Right cardiac atrium (tissue), 5 donors: ENCODE data around the gene ZNF213. TPM values are rescaled to one million over a fixed set of nuclear protein-coding genes. Genes with fewer than 3 reads are reported as not detected.

ENCODE experiments used
- ATAC-seq, 2 donors: fragments of 200-7000 bp; cut with Tn5 transposase; one replicate each; pipeline versions ENCODE4 v1.8.0 to v1.9.1; 2020; ENCODE audit warnings: moderate library complexity in 2 of 2, mild to moderate bottlenecking in 1 of 2
- DNase-seq, 3 donors: peaks; one replicate each; pipeline ENCODE4 v3.0.0-alpha.2; 2020
- H3K27ac ChIP-seq: one replicate; pipeline ENCODE4 v1.5.1; 2013; ENCODE audit warnings: mild to moderate bottlenecking, low read length, control low read depth, moderate library complexity
- H3K27me3 ChIP-seq: one replicate; pipeline ENCODE4 v1.6.1; 2013; ENCODE audit not compliant: control insufficient read depth, insufficient read depth
- H3K4me1 ChIP-seq: one replicate; pipeline ENCODE4 v1.6.1; 2013; ENCODE audit warnings: low read length; ENCODE audit not compliant: control insufficient read depth, insufficient read depth
- H3K4me3 ChIP-seq: one replicate; pipeline ENCODE4 v1.5.1; 2013; ENCODE audit warnings: low read length, control low read depth
- H3K9me3 ChIP-seq: one replicate; pipeline ENCODE4 v1.6.1; 2013; ENCODE audit warnings: low read length; ENCODE audit not compliant: control insufficient read depth
- WGBS: extraction: QIAGEN DNeasy Blood & Tissue Kit; methylation state at CpG from one replicate; pipeline ENCODE4 v1.1.7; 2013; 5-methylcytosine and 5-hydroxymethylcytosine counted together
- intact Hi-C, 4 donors: fragments of 100-400 bp; cut with DNase I; formaldehyde crosslinking; loops; one replicate each; pipeline versions ENCODE4 v1.11.0 to v1.14.0; 2022 to 2023
- polyA plus RNA-seq: library from polyadenylated mRNA; stranded (reverse); fragments of 200-250 nt; gene quantifications from one replicate; pipeline ENCODE4 v1.2.3, GENCODE V29; 2013
- total RNA-seq, 4 donors: library from RNA; stranded (reverse); fragmentation: NEBNext Ultra II Directional; extraction: Animal tissue kit (Norgen Biotek cat#: 25700); gene quantifications; one replicate each; pipeline ENCODE4 v1.2.1, GENCODE V29; 2021
- donor health status: healthy with polysubstance abuse.
- donor health status: DM: no; HTN: yes; CAD: no.
- donor health status: DM: no; HTN: no; CAD: no.
- donor health status: DM: no; HTN: yes; CAD: no; lungs with severe emphysema.
- donor health status: DM: yes; HTN: yes; CAD: no.

The ZNF213 gene
- total and polyA plus RNA-seq, 5 donors = 6.2 to 8.7 (median 7.2) TPM

DNA sequence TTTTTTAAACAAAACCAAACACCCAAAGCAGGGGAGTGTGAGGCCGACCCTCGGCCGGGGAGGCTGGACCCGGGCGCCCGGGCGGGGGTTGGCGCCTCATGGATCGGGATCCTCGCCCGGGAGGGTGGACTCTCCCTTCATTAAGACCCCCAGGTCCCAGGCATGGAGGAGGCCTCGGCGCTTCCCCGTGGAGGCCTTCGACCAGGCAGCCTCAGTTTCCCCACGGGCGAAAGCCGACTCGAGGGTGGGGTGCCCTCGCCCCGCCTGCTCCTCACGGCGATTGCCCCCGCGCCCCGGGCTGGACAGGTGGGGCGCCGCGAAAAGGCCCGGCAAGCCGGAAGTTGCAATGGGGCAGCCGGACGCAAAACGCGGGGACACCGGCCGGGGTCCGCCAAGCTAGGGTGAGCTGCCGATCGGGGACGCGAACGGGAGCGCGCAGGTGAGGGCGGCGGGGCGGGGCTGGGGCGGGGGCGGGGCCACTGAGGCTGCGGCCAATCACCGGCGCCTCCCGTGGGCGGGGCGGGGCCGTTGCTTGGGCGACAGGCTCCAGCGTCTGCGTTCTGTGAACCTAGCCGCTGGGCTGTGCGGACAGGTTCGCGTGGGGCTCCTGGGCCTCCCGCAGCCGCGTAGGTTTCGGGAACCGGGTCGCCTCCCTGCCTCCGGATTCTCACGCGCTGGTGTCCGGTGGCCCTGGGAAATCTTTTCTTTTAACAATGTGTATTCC, 28.5 kb upstream of the ZNF213 start:
- intact Hi-C loops = loop anchor here in 1 of 4 donors (5.0 kb wide), 1 partner anchor 49 kb away; no protein-coding TSS in a partner anchor
- 2% methylated on average over 72 of the region's 74 CpGs for WGBS
- Histone ChIP-seq H3K4me1 (peaks cover under 1% of the 10 kb centered on the region), H3K27me3 (no peaks in the 10 kb centered on the region), H3K9me3 (no peaks in the 10 kb centered on the region), H3K4me3 (peak overlapping the region; percentile 70), H3K27ac (peak overlapping the region; percentile 87)
- ATAC-seq (peak; percentile 97), DNase-seq (peak; percentile 91 to 97 (median 96))

DNA sequence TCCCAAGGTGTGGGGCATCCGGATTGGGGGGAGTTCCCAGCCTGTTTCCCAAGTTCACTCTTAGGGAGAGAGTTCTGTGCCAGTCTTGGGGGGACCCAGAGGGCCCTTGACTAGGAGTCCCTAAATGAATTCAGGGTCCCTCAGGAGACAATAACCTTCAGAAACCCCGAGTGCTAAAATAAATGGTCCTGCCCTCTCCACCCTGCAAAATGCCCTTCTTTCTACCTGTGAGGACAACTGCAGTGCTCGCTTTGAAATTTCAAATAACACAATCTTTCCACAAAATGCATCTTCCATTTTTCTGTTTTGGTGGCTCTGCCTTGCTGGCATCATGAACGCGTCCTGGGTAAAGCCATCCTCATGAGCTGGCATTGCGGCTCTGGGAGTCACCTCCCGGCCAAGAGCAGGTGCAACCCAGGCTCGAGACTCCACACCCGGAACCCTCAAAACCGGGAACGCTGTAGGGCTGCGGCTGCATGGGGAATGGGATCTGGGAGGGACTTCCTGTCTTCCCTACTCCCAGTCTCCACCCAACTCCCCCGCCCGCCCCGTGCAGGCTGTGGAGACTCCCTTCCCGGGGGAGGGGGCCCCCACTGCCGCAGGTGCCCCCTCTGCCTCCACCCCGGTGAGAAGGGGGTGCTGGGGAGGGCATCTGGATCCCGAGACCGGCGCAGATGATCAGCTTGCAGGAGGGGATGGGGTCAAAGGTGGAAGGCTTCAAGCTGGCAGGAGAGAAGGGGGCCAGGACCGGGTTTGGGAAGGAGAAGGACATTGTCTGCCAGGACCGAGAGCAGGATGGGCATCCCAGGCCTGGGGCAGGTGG, 22.6 kb upstream of the ZNF213 start, which contains the start of gene ZNF205:
Gene ZNF205 (plus strand): TSS at position 529 of the 823 bp plus-strand sequence. CDS start 845 bp downstream, outside the sequence.
- Histone ChIP-seq H3K9me3 (no peaks in the 10 kb centered on the region), H3K4me3 (peak within 1 kb of the TSS; percentile 91), H3K27me3 (no peaks in the 10 kb centered on the region), H3K4me1 (no peaks in the 10 kb centered on the region), H3K27ac (peak within 1 kb of the TSS; percentile 53)
- intact Hi-C loops = loop anchor here in 1 of 4 donors (10.0 kb wide), 1 partner anchor 47 kb away; the partner anchor contains the start of gene IL32
- WGBS = 9% methylated on average over 23 of the region's 23 CpGs
- ATAC-seq (peak; percentile 92), DNase-seq (peak; percentile 78 to 91 (median 90))

DNA sequence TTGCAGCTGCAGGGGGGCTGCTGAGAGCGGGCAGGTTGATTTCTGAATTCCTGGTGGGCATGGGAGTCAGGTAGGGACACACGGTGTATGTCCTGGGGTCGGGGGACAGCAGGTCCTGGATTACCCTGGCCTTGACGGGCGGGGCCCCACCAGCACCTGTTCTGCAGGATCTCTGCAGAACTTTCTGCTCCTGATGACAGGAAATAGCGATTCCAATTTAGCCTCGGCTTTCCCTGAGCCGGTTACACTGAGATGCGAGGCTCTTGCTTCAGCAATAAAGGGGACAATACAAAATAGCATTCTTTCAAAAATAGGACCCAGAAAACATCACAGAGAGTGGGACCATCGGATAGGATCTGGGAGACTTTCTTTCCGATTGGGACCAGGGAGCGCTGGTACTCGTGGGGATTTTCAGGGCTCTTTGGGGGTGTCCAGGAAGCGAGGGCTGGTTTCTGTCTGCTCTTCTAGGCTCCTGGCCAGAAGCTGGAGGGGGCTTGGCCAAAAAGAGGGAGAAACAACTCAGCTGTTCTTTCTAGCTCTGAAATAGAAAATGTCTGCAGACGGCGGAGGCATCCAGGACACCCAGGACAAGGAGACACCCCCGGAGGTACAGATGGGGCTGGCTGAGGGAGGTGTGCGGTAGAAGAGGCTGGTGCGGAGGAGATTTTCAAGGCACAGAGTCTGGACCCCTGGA, 21.8 kb upstream of the ZNF213 start:
- no peaks in the 10 kb centered on the region for H3K27me3 ChIP-seq
- ATAC-seq (peak in 1 of 2 donors; percentile 30), DNase-seq (peak in 2 of 3 donors; percentile 72 to 76)
- H3K27ac ChIP-seq = peak overlapping the region; percentile 53
- intact Hi-C loops = loop anchor here in 1 of 4 donors (10.0 kb wide), 1 partner anchor 48 kb away; the partner anchor contains the start of gene IL32
- no peaks in the 10 kb centered on the region for H3K4me1 ChIP-seq
- H3K4me3 ChIP-seq = peak overlapping the region; percentile 91
- no peaks in the 10 kb centered on the region for H3K9me3 ChIP-seq
- WGBS = 14% methylated on average over 19 of the region's 19 CpGs

DNA sequence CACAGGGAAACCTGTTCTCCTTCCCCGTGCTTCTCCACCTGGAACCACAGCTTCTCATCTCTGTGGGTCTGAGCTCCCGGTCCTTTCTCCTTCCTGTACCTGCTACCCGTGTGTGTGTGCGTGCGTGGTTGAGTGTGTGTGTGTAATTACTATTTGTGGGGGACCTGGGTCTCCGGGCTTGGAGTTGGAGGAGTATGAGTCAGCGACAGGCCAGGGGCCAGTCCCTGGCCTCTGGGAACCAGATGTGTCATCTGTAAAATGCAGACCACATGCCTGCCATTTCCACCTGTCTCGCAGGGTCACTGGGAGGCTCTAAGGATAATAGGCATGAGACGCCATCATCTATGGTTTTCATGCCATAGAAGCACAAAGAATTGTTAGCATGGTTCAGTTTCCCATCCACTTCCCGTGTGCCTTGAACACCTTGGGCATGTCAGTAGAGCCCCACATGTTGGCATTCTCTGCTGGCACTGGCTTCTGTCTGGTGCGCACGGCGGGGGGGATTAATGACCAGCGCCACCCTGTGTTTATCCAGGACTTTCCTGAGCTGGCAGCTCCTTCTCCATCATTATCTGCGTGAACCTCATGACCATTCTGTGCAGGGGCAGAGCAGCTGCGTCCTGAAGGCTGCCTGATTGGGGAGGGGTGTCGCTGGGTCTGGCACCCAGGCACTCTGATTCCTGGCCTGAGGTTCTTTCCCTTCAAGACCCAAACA, 20.9 kb upstream of the ZNF213 start:
- DNase-seq (peak in 2 of 3 donors; percentile 38 to 41), ATAC-seq (no peak)
- Histone ChIP-seq H3K4me3 (peak overlapping the region; percentile 91), H3K4me1 (no peaks in the 10 kb centered on the region), H3K27ac (no peak overlapping the region), H3K27me3 (no peaks in the 10 kb centered on the region), H3K9me3 (no peaks in the 10 kb centered on the region)
- intact Hi-C loops = loop anchor here in 1 of 4 donors (10.0 kb wide), 1 partner anchor 49 kb away; the partner anchor contains the start of gene IL32
- WGBS = 54% methylated on average over 17 of the region's 17 CpGs

DNA sequence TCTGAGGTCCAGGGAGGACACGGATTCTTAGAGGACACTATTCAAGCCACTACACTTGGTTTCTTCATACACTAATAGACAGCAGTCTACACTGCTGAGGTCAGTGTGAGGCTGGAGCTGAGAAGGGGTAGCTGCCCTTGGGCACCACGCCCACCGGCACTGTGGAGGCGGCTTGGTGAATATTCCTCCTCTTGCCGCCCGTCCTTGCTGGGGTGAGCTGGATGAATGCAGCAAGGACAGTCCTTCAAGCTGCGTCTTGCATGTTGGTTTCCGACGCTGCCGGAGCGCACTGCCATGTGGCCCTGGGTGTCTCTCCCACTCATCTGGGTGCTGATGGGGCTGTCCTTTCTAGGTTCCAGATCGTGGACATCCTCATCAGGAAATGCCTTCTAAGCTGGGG, 19.8 kb upstream of the ZNF213 start:
- Histone ChIP-seq H3K4me1 (no peaks in the 10 kb centered on the region), H3K27ac (no peak overlapping the region), H3K9me3 (no peaks in the 10 kb centered on the region), H3K4me3 (no peak overlapping the region), H3K27me3 (no peaks in the 10 kb centered on the region)
- intact Hi-C loops = loop anchor here in 1 of 4 donors (10.0 kb wide), 1 partner anchor 50 kb away; the partner anchor contains the start of gene IL32
- no peak for ATAC-seq
- DNase-seq = peak in 2 of 3 donors; percentile 40 to 57
- 88% methylated on average over 12 of the region's 12 CpGs for WGBS

DNA sequence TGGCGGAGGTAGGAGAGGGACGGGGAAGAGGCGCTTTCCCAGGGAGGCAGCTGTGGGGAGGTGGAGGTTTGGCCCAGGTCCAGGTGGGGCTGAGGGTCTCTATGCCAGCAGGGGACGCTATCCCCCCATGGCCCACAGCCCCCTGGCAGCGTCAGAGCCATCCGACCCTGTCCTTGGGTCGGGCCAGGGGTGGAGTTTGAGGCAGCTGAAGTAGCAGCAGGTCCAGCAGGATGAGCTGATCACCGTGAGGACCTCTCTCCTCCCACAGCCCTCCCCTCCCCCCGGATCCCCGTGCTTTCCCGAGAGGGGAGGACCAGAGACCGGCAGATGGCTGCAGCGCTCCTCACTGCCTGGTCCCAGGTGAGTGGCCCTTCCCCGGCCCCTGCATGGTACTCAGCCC, 19.3 kb upstream of the ZNF213 start:
- no peaks in the 10 kb centered on the region for H3K4me1 ChIP-seq
- no peaks in the 10 kb centered on the region for H3K9me3 ChIP-seq
- H3K27me3 ChIP-seq = no peaks in the 10 kb centered on the region
- intact Hi-C loops = loop anchor here in 1 of 4 donors (10.0 kb wide), 1 partner anchor 51 kb away; the partner anchor contains the start of gene IL32
- peak in 2 of 3 donors; percentile 39 to 48 for DNase-seq
- no peak overlapping the region for H3K27ac ChIP-seq
- no peak for ATAC-seq
- H3K4me3 ChIP-seq = no peak overlapping the region
- WGBS = 72% methylated on average over 14 of the region's 14 CpGs

DNA sequence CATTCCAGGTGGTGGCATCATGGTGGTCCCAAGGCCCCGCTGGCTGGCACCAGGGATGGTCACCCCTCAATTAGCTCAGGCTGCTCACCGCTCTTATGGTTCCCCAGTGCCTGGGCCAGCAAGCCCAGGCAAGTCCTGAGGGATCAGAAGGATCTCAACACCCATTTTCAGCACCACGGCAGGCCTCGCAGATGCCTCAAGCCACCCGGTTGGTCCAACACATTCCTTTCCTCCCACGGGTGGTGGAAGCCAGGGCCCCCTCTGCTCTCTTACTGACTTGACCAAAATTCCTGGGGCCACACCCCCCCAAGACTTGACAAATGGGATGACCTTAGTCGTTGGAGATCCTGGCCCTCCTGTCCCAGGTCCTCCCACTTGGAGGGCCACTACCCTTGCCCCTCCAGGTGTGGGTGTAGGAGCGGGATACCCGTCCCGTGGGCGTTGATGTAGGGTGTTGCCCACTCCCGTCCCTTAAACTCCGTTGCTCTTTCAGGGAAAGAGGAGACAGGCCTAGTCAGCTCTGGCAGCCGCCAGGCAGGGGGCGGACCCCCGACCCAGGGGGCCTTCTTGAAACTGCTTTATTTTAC, 16.5 kb upstream of the ZNF213 start:
- Histone ChIP-seq H3K4me3 (no peak overlapping the region), H3K9me3 (no peaks in the 10 kb centered on the region), H3K4me1 (peaks cover 2% of the 10 kb centered on the region), H3K27ac (no peak overlapping the region), H3K27me3 (no peaks in the 10 kb centered on the region)
- DNase-seq (peak in 2 of 3 donors; percentile 36 to 39), ATAC-seq (no peak)
- intact Hi-C loops = loop anchor here in 1 of 4 donors (10.0 kb wide), 1 partner anchor 53 kb away; the partner anchor contains the start of gene IL32
- WGBS = 81% methylated on average over 16 of the region's 16 CpGs

DNA sequence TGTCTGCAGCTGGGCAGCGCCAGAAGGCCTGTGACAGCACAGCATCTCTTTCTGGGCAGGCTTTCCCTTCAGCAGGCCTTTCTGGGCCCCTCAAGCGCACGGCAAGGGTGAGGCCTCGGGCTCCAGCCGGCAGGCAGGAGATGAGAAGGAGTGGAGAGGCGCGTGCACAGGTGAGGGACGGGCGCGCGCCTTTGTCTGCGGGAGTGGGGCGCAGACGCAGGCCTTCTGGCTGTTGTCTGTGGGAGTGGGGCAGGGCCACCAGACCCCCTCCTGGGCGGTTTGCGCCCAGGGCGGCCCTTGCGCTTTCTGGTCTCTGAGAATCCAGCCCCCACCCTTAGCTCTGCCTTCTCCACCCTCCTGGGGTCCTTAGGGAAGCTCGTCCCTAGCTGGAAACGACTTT, 16.0 kb upstream of the ZNF213 start:
- 95% methylated on average over 20 of the region's 20 CpGs for WGBS
- no peak overlapping the region for H3K27ac ChIP-seq
- peaks cover 6% of the 10 kb centered on the region for H3K4me1 ChIP-seq
- peak in 2 of 3 donors; percentile 30 to 44 for DNase-seq
- H3K27me3 ChIP-seq = no peaks in the 10 kb centered on the region
- no peak for ATAC-seq
- intact Hi-C loops = loop anchor here in 1 of 4 donors (10.0 kb wide), 1 partner anchor 54 kb away; the partner anchor contains the start of gene IL32
- no peak overlapping the region for H3K4me3 ChIP-seq
- H3K9me3 ChIP-seq = no peaks in the 10 kb centered on the region

DNA sequence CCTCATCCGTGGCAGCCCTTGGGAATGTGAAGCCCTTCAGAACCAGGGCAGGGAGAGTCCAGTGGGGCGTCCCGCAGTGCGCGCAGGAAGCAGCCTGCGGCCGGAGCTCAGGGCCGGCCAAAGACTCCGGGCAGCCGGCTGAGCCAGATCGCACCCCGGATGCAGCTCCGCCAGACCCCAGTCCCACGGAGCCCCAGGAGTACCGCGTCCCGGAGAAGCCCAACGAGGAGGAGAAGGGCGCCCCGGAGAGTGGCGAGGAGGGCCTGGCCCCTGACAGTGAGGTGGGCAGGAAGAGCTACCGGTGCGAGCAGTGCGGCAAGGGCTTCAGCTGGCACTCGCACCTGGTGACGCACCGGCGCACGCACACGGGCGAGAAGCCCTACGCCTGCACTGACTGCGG, 15.5 kb upstream of the ZNF213 start:
- DNase-seq = peak in 2 of 3 donors; percentile 39 to 46
- ATAC-seq = no peak
- no peaks in the 10 kb centered on the region for H3K9me3 ChIP-seq
- H3K4me3 ChIP-seq = no peak overlapping the region
- intact Hi-C loops = loop anchor here in 1 of 4 donors (10.0 kb wide), 1 partner anchor 54 kb away; the partner anchor contains the start of gene IL32
- WGBS = 95% methylated on average over 33 of the region's 33 CpGs
- H3K4me1 ChIP-seq = peaks cover 7% of the 10 kb centered on the region
- H3K27me3 ChIP-seq = no peaks in the 10 kb centered on the region
- H3K27ac ChIP-seq = no peak overlapping the region
